CD4-positive, CD25-positive, alpha-beta regulatory T cell (primary cell): ENCODE results near the gene DBH. TPM values are rescaled to one million over a fixed set of nuclear protein-coding genes. Genes with fewer than 3 reads are reported as not detected.

ENCODE experiments used
- ATAC-seq, 2 donors: fragments of 150-1000 bp; cut with Tn5 transposase; one replicate each; pipeline ENCODE4 v1.10.0; 2021; ENCODE audit warnings: low read depth in 2 of 2, moderate number of reproducible peaks in 2 of 2, moderate library complexity in 1 of 2
- DNase-seq, 3 donors: peaks; one replicate each; pipeline versions ENCODE4 v3.0.0 to v3.0.0-alpha.2; 2012 to 2022; ENCODE audit warnings: mixed read lengths in 1 of 3
- H3K27ac ChIP-seq: one replicate; pipeline ENCODE4 v1.7.0; 2013; ENCODE audit warnings: mild to moderate bottlenecking, low read length; ENCODE audit not compliant: insufficient read depth, poor library complexity, severe bottlenecking
- H3K27me3 ChIP-seq: one replicate; pipeline ENCODE4 v1.7.0; 2013; ENCODE audit warnings: low read length; ENCODE audit not compliant: control insufficient read depth, insufficient read depth
- H3K36me3 ChIP-seq: one replicate; pipeline ENCODE4 v1.7.0; 2013; ENCODE audit warnings: mild to moderate bottlenecking, low read length, moderate library complexity; ENCODE audit not compliant: control insufficient read depth, insufficient read depth
- H3K4me1 ChIP-seq: 2 replicates; pipeline ENCODE4 v1.7.0; 2013; ENCODE audit warnings: mild to moderate bottlenecking, low read length; ENCODE audit not compliant: insufficient read depth, control insufficient read depth, poor library complexity, severe bottlenecking
- H3K4me3 ChIP-seq: one replicate; pipeline ENCODE4 v1.7.0; 2013; ENCODE audit warnings: low read depth, mild to moderate bottlenecking, low read length, moderate library complexity
- H3K9me3 ChIP-seq, 2 experiments: 1 replicate in 1 of 2; 2 replicates in 1 of 2; pipeline ENCODE4 v1.7.0; 2013; ENCODE audit warnings: low read length in 2 of 2, mild to moderate bottlenecking in 1 of 2, moderate library complexity in 1 of 2; ENCODE audit not compliant: control insufficient read depth in 2 of 2
- H3K27ac Mint-ChIP-seq, 3 donors: one replicate each; pipeline ENCODE4 v1.8.0; 2020 to 2022; ENCODE audit warnings: mild to moderate bottlenecking in 3 of 3, mixed read lengths in 3 of 3, moderate library complexity in 2 of 3
- H3K27me3 Mint-ChIP-seq: one replicate; pipeline ENCODE4 v1.8.0; 2022; ENCODE audit warnings: mild to moderate bottlenecking, mixed read lengths
- H3K36me3 Mint-ChIP-seq: one replicate; pipeline ENCODE4 v1.8.0; 2020; ENCODE audit warnings: mixed read lengths
- H3K4me1 Mint-ChIP-seq, 4 donors: one replicate each; pipeline ENCODE4 v1.8.0; 2020 to 2022; ENCODE audit warnings: mixed read lengths in 4 of 4, mild to moderate bottlenecking in 1 of 4
- H3K4me3 Mint-ChIP-seq, 4 donors: one replicate each; pipeline ENCODE4 v1.8.0; 2020 to 2022; ENCODE audit warnings: mild to moderate bottlenecking in 4 of 4, mixed read lengths in 4 of 4, moderate library complexity in 3 of 4
- H3K9me3 Mint-ChIP-seq, 7 donors: one replicate each; pipeline ENCODE4 v1.8.0; 2020 to 2022; ENCODE audit warnings: mixed read lengths in 7 of 7, mild to moderate bottlenecking in 3 of 7, moderate library complexity in 2 of 7
- polyA plus RNA-seq, 4 donors: library from polyadenylated mRNA; unstranded; fragments of 300-500 nt; fragmentation: Illumina TruSeq; gene quantifications; one replicate each; pipeline ENCODE4 v1.2.3, GENCODE V29; 2021
- total RNA-seq: library from RNA; stranded (reverse); gene quantifications from one replicate; pipeline ENCODE4 v1.2.3, GENCODE V29; 2022

The DBH gene
- total and polyA plus RNA-seq, 5 donors from 2014 or later = 0.12 TPM; not detected in 4

DNA sequence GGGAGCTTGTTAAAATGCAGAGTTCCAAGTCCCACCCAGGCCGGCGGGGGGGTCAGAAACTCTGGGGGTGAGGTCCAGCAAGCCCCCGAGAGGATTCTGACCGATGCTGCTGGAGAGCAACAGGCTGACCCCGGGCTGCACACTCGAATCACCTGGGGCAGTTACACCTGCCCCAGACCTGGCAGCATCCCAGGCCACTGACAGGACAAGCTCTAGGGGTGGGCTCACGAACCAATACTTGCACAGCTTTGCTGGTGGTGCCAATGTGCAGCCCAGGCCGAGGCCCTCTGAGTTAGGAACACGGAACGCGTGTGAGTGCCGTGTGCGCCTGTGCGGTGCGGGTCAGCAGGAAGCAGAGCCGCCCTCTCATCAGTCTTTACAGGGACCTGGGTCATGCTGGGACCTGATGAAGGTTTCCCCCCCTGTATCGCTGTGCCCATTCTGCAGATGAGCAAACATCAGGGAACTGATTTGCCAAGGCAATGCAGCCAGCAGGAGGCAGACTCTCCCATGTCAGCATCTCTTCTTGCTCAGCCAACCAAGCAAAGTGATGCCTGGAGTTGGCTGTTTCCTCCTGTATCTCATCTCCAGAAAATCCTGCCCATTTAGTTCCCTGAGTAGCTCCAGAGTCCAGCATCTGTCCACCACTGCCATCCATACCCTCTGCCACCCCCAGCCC is 43.3 kb upstream of the DBH start:
- H3K27ac Mint-ChIP-seq = peak overlapping the region in 2 of 3 donors; percentile 44 to 74

DNA sequence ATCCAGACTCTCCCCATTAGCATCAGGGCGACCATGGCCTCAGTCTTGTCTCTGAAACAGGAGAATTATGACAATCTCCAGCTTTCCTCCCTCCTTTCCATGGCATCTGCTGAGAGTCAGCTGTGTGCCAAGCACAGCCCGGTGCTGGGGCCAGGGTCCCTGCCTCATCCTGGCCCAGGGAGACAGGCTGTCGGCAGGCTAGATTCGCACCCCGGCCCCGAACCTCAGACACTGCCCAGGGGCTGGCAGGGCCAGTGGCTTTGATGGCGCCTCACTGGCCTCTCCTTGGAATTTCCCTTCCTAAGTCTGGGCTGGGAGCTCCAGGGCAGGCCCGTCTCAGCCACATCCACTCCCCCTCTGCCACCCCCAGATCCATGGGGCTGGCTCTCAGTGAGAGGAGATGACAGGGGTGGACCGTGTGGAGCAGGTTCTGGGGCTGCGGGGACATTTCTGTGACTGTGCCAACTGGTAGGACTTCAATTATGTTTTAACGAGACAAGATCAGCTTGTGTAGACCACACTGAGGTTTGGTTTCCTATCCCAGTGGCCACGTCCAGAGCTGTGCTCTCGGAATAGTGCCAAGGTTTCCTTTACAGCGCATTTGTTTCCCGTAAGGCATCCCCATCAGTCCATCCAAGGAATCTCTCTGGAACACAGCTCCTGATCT is 42.4 kb upstream of the DBH start:
- Histone ChIP-seq H3K9me3 (peaks cover 14 to 23% of the 10 kb centered on the region in 2 experiments), H3K36me3 (no peaks in the 10 kb centered on the region), H3K4me1 (no peaks in the 10 kb centered on the region), H3K4me3 (no peak overlapping the region), H3K27me3 (no peaks in the 10 kb centered on the region), H3K27ac (no peak overlapping the region)
- Mint-ChIP-seq H3K4me3 (no peak overlapping the region), H3K27me3 (peaks cover 4% of the 10 kb centered on the region), H3K9me3 (peaks cover 1 to 11% (median 7%) of the 10 kb centered on the region in 7 donors), H3K36me3 (no peaks in the 10 kb centered on the region), H3K4me1 (no peaks in the 10 kb centered on the region), H3K27ac (no peak overlapping the region)
- ATAC-seq (no peak), DNase-seq (no peak)

More for the DNA sequence above, 43.3 kb upstream of the DBH start:
- no peaks in the 10 kb centered on the region for H3K27me3 ChIP-seq
- H3K36me3 ChIP-seq = no peaks in the 10 kb centered on the region
- peak in 1 of 3 donors; percentile 39 for DNase-seq
- Mint-ChIP-seq H3K36me3 (no peaks in the 10 kb centered on the region), H3K4me3 (no peak overlapping the region), H3K9me3 (peaks cover 3 to 13% (median 7%) of the 10 kb centered on the region in 7 donors), H3K4me1 (no peaks in the 10 kb centered on the region), H3K27me3 (peaks cover 4% of the 10 kb centered on the region)
- H3K9me3 ChIP-seq = peaks cover 13 to 20% of the 10 kb centered on the region in 2 experiments
- no peaks in the 10 kb centered on the region for H3K4me1 ChIP-seq
- no peak overlapping the region for H3K27ac ChIP-seq
- H3K4me3 ChIP-seq = no peak overlapping the region
- ATAC-seq = no peak

DNA sequence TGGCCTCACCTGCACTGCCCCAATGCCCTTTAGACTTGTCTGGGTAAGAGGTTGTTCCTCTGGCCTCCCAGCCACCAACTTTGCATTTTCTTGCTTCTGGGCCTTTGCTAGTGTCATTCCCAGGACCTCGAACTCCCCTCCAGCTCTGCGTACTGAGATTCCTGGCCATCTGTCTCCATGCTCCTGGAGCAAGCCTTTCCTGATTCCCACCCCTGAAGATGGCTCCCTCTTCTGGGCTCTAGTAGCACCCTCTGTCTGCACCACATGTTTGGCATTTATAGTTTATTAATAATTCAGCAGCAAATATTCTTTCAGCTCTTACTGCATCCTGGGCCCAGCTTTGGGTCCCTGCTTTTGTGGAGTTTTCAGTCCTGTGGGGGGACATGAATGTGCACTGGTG is 41.9 kb upstream of the DBH start:
- H3K27me3 Mint-ChIP-seq = peaks cover 4% of the 10 kb centered on the region
- ATAC-seq (no peak), DNase-seq (no peak)
- Histone ChIP-seq H3K4me1 (no peaks in the 10 kb centered on the region), H3K27ac (no peak overlapping the region), H3K9me3 (peaks cover 14 to 23% of the 10 kb centered on the region in 2 experiments), H3K36me3 (no peaks in the 10 kb centered on the region), H3K4me3 (no peak overlapping the region), H3K27me3 (no peaks in the 10 kb centered on the region)
- peaks cover 1 to 11% (median 7%) of the 10 kb centered on the region in 7 donors for H3K9me3 Mint-ChIP-seq
- no peaks in the 10 kb centered on the region for H3K4me1 Mint-ChIP-seq
- H3K4me3 Mint-ChIP-seq = no peak overlapping the region
- no peaks in the 10 kb centered on the region for H3K36me3 Mint-ChIP-seq
- no peak overlapping the region for H3K27ac Mint-ChIP-seq

DNA sequence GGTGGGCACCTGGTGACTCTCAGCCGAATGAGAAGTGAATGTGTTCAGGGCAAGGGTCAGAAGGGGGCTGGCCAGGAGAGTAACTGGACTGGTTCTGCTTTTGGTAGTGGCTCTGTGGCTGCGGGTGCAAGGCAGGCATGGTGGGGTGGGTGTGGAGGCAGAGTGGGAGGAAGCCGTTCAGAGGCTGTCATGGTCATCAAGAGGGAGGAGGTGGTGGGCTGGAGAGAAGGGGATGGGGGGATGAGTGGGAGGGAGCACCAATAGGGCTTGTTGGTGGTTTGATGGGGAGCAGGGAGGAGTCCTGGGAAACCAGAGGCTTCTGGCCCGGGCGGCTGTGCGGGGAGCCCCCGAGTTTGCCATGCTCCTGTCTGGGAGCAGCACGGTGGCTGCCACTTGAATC is 40.3 kb upstream of the DBH start:
- H3K36me3 Mint-ChIP-seq = no peaks in the 10 kb centered on the region
- peaks cover 1 to 11% (median 7%) of the 10 kb centered on the region in 7 donors for H3K9me3 Mint-ChIP-seq
- H3K4me3 Mint-ChIP-seq = no peak overlapping the region
- no peak overlapping the region for H3K27ac ChIP-seq
- H3K27me3 ChIP-seq = no peaks in the 10 kb centered on the region
- H3K27ac Mint-ChIP-seq = no peak overlapping the region
- H3K4me1 Mint-ChIP-seq = no peaks in the 10 kb centered on the region
- no peak overlapping the region for H3K4me3 ChIP-seq
- DNase-seq (no peak), ATAC-seq (no peak)
- no peaks in the 10 kb centered on the region for H3K4me1 ChIP-seq
- H3K36me3 ChIP-seq = no peaks in the 10 kb centered on the region
- H3K9me3 ChIP-seq = peaks cover 14 to 23% of the 10 kb centered on the region in 2 experiments
- H3K27me3 Mint-ChIP-seq = peaks cover 4% of the 10 kb centered on the region

DNA sequence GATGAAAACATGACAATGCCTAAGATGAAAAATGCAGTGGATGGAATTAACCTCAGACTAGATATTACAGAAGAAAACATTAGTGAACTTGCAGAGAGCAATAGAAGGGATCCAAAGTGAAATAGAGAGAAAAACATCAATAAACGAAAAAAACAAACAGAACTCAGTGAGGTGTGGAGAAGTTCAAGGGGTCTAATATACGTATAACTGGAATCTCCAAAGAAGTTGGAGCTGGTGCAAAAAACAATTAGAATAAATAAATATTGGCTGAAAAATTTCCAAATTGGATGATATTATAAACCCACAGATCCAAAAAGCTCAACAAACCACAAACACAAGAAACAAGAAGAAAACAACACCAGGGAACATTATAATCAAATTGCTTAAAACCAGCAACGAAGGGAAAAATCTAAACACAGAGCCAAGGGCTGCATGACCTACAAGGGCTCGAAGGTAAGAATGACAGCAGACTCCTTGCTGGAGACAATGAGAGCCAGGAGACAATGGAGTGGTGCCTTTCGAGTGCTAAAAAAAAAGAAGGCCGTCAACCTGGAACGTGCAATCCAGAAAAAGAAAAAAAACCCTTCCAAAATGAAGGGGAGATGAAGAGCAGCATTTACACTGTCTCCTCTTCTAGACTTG is 38.7 kb upstream of the DBH start:
- Histone ChIP-seq H3K9me3 (peaks cover 14 to 23% of the 10 kb centered on the region in 2 experiments), H3K27me3 (no peaks in the 10 kb centered on the region), H3K27ac (no peak overlapping the region), H3K4me1 (no peaks in the 10 kb centered on the region), H3K4me3 (no peak overlapping the region), H3K36me3 (no peaks in the 10 kb centered on the region)
- Mint-ChIP-seq H3K27me3 (peaks cover 4% of the 10 kb centered on the region), H3K9me3 (peaks cover 1 to 11% (median 7%) of the 10 kb centered on the region in 7 donors), H3K36me3 (no peaks in the 10 kb centered on the region), H3K27ac (no peak overlapping the region), H3K4me1 (no peaks in the 10 kb centered on the region), H3K4me3 (no peak overlapping the region)
- DNase-seq (no peak), ATAC-seq (no peak)

DNA sequence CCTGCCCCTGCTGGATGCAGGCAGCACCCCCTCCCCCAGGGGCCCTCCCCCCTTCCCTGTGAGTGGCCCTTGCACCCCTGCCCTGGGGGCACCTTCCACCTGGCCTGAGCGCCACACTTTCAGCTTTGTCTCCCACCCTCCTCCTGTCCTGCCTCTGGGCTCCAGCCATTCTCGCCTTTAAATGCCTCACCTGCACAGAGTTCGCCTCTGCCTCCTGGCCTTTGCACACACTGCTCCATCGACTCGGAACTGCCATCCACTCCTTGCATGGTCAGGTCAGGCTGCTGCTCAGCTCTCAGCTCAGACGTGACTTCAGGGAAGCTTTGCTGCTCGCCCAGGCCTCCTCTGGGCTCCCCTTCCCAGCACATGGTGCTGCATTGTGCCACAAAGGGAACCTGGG is 37.2 kb upstream of the DBH start:
- Histone ChIP-seq H3K4me1 (no peaks in the 10 kb centered on the region), H3K27ac (no peak overlapping the region), H3K36me3 (no peaks in the 10 kb centered on the region), H3K9me3 (peaks cover 14 to 23% of the 10 kb centered on the region in 2 experiments), H3K27me3 (no peaks in the 10 kb centered on the region), H3K4me3 (no peak overlapping the region)
- Mint-ChIP-seq H3K27ac (no peak overlapping the region), H3K36me3 (no peaks in the 10 kb centered on the region), H3K9me3 (peaks cover 1 to 12% (median 7%) of the 10 kb centered on the region in 7 donors), H3K4me3 (no peak overlapping the region), H3K27me3 (peaks cover 4% of the 10 kb centered on the region), H3K4me1 (no peaks in the 10 kb centered on the region)
- ATAC-seq = no peak
- DNase-seq = no peak

DNA sequence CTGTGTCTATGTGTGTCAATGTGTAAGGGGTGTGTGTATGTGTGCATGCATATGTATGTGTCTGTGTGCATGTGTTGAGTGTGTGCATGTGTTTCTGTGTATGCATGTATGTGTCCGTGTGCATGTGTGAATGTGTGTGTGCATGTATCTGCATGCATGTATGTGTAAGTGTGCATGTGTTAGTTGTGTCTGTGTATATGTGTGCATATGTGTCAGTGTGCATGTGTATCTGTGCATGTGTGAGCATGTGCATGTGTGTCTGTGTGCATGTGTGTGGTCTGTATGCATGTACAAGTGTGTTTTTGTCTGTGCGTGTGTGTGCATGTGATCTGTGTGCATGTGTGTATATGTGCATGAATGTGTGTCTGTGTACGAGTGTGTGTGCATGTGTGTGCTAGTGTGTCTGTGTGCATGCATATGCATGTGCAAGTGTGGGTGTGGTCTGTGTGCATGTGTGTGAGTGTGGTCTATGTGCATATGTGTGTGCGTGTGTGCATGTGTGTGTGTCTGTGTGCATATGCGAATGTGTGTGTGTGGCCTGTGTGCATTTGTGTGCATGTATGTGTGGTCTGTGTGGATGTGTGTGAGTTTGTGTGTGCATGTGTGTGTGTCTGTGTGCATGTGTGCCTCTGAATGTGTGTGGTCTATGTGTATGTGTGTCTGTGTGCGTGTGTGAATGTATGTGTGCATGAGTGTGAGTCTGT is 36.5 kb upstream of the DBH start:
- Histone ChIP-seq H3K27ac (no peak overlapping the region), H3K4me1 (no peaks in the 10 kb centered on the region), H3K4me3 (no peak overlapping the region), H3K27me3 (no peaks in the 10 kb centered on the region), H3K9me3 (peaks cover 14 to 23% of the 10 kb centered on the region in 2 experiments), H3K36me3 (no peaks in the 10 kb centered on the region)
- H3K27me3 Mint-ChIP-seq = peaks cover 6% of the 10 kb centered on the region
- no peaks in the 10 kb centered on the region for H3K36me3 Mint-ChIP-seq
- H3K9me3 Mint-ChIP-seq = peaks cover 1 to 12% (median 7%) of the 10 kb centered on the region in 7 donors
- DNase-seq = no peak
- no peak overlapping the region for H3K27ac Mint-ChIP-seq
- H3K4me1 Mint-ChIP-seq = peaks cover 0 to 3% (median 0%) of the 10 kb centered on the region in 4 donors
- H3K4me3 Mint-ChIP-seq = no peak overlapping the region
- no peak for ATAC-seq
